HG03432 (cell line): ENCODE data around the gene CACNA1H.

ENCODE experiments used
- ATAC-seq: cut with Tn5 transposase; IDR thresholded peaks from one replicate; pipeline ENCODE4 v1.9.1; 2021; ENCODE audit warnings: mild to moderate bottlenecking, moderate library complexity; ENCODE audit not compliant: unreplicated experiment

The CACNA1H gene

DNA sequence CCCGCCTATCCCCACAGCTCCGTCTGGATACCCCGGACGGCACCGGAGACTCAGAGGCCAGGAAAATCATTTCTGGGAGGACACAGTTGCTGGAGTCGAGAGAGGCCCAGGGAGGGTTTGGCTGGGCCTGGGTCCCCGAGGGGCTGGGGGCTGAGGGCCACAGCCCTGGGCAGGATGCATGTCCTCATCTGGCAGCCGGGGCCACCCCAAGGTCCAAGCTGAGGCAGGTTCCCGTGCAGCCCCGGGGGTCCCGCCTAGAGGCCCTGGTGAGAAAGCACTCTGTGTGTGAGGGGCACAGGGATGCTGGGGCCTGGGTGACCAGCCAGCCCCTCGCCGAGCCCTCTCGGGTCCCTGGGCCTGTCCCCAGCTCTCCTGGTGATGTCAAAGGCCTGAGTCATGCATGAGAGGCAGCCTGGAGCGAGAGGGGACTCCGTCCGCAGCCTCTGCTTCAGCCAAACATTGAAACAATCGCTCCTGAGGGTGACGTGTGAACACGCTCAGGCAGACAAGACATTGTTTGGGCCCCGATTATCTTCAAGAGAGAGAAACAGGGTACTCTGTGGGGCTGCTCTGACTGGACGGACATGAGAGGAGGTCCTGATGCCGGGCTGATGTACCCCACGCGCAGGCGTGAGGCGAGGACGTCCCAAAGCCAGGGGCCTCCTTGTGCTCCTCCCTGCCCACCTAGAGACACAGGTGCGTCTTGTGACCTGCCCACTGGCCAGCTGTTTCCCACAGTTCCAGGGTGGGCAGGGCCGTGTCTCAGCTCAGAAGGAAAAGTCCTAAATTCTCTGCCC is 31.1 kb upstream of the CACNA1H start:
- no peak for ATAC-seq

DNA sequence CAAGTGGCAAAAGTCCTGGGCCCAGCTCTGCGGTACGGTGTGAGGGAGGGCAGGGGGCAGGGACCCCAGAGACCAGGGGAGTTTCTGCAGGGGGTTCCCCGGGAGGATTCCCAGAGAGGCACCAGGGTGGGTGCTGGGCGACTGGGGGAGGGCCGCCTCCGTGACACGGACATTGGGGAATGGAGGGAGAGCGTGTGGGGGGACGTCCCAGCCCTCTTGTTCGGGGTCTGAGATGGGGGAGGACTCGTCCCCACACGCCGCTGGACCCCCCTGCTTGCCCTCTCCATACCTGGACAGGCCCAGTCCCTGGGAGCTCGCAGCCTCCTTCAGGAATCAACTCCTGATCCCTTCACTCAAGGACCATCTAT is 30.5 kb upstream of the CACNA1H start:
- no peak for ATAC-seq

DNA sequence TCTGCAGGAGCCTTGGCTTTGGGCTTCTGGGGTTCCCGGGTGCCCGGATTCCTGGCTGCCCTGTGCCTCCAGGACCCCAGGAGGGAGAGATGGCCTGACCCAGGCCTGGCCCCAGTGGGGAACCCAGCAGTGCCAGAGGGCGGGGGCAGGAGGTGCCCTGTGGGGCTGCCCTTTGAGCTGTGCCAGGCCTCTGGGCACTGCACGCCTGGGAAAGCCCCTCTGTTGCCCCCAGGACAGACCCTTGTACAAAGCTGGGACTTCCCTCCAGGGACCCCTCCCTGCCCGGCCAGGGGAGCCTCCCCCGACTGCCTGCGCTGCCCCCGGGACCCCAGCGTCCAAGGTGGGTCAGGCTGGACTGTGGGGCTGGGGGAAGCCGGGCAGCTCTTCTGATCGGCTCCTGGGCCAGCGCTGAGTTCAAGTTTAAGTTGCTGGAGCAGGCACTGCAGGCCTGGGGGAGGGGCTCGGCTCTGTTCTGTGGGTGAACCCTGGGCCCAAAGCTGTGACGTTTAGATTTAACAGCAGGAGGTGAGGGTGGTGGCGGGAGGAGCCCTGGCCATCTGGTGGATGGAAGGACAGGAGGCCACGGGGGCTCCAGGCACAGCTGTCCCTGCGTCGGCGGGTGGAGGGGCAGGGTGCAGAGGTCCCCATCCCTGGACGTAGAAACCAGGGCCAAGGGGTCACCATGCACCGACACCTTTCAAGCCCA is 29.2 kb upstream of the CACNA1H start:
- no peak for ATAC-seq

DNA sequence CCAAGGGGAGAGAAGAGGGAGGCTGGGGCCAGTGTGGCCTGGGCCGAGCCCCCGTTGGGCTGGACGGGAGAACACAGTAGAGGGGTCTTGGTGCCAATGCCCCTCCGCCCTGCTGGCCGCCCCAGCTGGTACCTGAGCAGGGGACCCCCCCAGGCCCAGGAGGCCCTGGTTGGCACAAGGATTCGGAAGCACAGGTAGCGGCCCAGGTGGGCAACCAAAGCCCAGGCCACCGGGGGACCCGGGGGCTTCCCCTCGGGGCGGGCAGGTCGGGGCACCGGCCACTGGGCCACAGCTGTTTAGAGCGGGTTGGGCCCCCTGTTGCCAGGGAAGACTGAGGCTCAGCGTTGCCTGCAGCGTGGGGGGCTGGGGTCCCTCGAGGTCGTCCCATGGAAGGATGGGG is 28.6 kb upstream of the CACNA1H start:
- ATAC-seq, result no peak

DNA sequence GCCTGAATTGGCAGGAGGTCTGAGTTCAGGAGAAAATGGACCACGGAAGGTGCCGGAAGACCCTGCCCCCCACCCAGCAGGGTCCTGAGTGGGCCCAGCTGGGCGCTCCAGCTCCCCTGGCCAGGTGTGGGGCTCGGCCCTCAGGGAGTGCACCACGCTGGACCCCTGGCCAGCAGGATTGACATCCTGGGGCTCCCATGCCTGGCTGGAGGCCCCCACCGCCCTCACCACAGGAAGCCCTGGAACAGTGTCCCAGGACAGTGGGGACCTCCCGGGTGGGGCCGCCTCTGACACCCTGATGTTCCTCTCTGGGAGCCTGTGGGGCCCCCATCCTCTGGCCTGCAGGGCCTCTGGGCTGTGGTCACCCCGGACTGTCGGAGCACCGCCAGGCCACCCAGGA is 28.1 kb upstream of the CACNA1H start:
- ATAC-seq, result no peak

GRCh38 chr16:1125471-1125870 is 27.4 kb upstream of the CACNA1H start:
- no peak for ATAC-seq

- no peak for ATAC-seq
Observed at GRCh38 chr16:1126044-1126443, 26.9 kb upstream of the CACNA1H start.

DNA sequence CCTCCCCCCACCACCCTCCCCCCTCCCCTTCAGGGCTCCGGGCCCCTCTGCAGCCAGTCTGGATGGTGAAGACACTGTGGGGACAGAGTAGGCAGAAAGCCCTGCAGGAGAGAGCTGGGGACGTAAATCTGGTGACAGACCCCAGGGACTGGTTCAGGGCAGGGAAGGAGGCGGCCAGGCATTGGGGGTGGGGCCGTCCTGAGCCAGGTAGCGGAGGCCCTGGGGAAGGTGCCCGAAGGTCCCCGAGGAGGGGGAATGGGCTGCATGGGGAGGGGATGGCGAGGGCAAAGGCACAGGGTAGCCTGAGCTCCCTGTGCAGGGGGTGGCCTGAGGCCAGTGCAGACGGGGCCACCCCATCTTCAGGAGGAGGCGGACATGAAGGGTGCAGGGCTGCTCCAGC is 26.3 kb upstream of the CACNA1H start:
- no peak for ATAC-seq

DNA sequence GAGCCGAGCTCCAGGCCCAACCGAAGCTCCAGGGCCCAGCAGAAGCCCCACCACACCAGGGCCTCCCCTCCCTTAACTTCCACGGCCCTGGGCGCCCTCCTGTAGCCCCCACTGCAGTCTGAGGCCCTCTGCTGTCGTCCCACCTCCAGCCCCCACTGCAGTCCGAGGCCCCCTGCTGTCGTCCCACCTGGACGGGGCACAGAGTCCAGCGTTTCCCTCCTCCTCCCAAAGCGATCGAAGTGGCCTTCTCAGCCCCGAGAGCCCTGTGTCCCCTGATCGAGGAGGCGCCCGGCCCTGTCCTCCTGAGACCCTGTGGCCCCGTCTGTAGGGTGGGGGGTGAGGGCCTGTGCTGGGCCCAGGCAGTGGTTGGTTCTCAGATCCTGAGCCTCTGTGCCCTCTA is 25.8 kb upstream of the CACNA1H start:
- ATAC-seq, result no peak

DNA sequence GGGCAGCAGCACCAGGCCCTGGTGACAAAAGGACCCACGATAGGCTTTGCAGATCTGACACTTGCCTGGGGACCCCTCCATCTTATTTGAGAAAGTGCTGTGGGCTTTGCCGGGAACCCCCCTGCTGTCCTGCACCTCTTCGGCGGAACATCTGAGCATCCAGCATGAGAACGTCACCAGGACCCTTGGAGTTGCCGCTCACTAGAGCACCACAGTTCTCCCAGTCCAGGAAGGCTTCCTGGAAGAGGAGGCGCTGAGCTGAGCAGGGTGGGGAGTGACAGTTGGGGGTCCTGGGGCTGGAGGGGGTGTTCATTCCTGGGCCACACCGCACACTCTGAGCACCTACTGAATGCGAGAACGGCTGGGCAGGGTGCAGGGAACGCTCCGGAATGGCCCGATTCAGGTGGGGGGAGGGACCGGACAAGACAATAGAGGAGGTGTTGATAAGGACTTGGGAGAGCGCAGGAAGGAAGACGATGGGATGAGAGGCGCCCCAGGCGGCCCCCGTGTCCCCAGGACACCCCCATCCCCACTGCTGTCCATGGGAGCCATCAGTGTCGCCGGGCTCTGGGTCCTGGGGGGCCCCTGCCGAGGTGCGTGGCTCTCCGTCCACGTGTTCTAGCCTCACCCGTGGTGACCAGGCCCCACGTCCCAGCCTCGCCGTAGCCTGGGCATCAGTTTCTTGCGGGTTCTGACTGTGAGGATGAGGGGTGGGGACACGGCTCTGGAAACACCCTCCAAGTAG is 24.8 kb upstream of the CACNA1H start:
- no peak for ATAC-seq

- no peak for ATAC-seq
Observed at GRCh38 chr16:1129106-1129960, 23.6 kb upstream of the CACNA1H start.

DNA sequence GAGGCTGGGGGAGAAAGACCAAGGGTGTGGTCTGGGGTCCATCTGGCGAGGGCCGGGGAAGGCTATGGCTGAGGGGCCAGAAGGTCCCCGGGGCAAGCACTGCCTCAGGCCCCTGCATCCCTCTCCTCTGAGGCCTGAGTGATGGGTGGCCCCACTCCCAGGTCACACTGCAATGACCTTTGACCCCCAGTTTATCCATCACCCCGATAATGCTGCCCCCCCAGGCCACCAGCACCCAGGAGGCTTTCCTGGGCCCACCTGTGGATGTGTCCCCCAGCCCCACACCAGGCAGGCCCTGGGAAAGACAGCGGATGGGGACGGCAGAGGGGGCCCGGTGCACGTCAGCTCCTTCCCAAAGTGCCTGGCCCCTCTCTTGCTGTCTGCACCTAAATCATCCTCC is 22.5 kb upstream of the CACNA1H start:
- ATAC-seq, result no peak

- no peak for ATAC-seq
Observed at GRCh38 chr16:1131378-1131994, 21.4 kb upstream of the CACNA1H start.

- no peak for ATAC-seq
Observed at GRCh38 chr16:1132431-1132830, 20.5 kb upstream of the CACNA1H start.

DNA sequence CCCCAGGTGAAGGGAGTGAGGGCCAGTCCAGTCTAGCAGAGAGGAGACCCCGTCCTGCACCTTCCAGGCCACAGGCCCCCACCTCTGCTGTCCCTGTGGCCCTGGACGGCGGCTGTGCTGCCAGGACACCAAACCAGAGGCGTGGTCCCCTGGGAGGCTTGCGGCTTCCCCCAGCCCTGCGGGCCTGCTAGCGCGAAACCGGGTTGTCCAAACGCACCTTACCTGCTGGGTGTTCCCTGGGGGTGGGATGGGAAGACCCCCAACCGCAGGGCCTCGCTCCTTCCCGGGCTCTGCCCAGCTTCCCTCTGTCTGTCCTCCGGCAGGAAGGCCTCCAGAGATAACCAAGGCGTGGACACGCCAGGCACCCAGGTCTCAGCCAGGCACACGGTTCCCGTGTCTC is 19.6 kb upstream of the CACNA1H start:
- no peak for ATAC-seq

- no peak for ATAC-seq
Observed at GRCh38 chr16:1133810-1134520, 18.9 kb upstream of the CACNA1H start.

GRCh38 chr16:1134776-1135458 is 18.0 kb upstream of the CACNA1H start:
- no peak for ATAC-seq

GRCh38 chr16:1135459-1135825 is 17.5 kb upstream of the CACNA1H start:
- no peak for ATAC-seq

DNA sequence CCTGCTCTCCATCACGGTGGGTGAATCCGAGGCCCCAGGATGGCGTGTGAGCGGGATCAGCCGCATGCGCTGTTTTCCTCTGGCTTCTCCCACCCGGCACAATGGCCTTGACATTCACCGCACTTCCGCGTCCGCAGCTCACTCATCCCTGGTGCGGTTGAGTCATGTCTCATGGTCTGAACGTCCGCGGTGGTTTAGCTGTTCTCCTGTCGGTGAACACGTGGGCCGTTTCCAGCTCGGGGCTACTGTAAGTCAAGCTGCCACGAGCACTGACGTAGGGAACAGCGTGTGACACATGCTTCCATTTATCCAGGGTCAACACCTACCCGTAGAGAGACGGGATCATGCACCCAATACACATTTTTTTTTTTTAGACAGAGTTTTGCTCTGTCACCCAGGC is 15.3 kb upstream of the CACNA1H start:
- no peak for ATAC-seq
